Measurements from ENCODE around the gene FMNL2.
A peak's percentile ranks its signal among the peaks of the same experiment; 100 is the strongest.

FMNL2 gene

GRCh38 chr2:152623775-152624174 lies 288.8 kb downstream of the FMNL2 start:
- no peak for DNase-seq

- DNase-seq: no peak
Measured at GRCh38 chr2:152624805-152625204, 289.8 kb downstream of the FMNL2 start.

- DNase-seq: no peak
Measured at GRCh38 chr2:152626911-152627339, 292.0 kb downstream of the FMNL2 start.

- DNase-seq: peak; percentile 21 to 63
Measured at GRCh38 chr2:152627351-152627957, 292.5 kb downstream of the FMNL2 start.

- no peak for DNase-seq
Measured at GRCh38 chr2:152629202-152629601, 294.2 kb downstream of the FMNL2 start.

DNA sequence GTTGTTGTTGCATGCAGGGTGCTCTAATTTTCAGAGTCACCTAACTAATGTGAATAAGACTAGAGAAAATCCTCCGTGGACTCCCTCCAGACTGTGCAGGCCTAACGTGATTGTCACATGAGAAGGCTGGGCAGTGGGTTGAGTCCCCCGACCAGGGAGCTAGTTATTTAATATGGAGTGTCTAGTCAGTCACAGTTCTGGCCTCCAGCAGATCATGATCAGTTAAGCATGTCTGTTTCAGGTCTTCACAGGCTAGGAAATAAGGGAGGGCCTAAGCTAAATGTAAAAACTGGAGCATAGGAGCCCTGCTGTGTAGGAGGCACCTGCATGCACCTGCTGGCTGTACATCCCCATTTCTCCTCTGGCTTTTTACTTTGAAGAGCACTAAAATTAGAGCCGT lies 295.5 kb downstream of the FMNL2 start:
- no peak for DNase-seq

DNA sequence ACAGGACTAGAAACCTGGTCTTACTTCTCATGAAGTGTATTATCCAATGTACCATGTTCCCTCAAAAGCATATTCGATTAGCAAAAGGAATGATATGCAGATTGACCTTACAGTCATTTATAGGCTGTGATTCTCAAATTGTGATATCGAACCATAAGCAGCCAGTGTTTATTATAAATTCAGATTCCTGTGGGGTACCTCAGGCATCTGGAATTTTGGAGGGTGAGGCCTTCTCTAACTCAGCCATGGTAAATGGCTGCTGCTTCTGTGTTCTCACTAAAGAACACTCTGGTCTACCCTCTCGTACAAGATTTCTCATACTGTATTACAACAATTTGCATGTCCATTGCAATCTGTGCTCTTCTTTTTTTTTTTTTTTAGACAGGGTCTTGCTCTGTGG lies 297.8 kb downstream of the FMNL2 start:
- DNase-seq: no peak

DNA sequence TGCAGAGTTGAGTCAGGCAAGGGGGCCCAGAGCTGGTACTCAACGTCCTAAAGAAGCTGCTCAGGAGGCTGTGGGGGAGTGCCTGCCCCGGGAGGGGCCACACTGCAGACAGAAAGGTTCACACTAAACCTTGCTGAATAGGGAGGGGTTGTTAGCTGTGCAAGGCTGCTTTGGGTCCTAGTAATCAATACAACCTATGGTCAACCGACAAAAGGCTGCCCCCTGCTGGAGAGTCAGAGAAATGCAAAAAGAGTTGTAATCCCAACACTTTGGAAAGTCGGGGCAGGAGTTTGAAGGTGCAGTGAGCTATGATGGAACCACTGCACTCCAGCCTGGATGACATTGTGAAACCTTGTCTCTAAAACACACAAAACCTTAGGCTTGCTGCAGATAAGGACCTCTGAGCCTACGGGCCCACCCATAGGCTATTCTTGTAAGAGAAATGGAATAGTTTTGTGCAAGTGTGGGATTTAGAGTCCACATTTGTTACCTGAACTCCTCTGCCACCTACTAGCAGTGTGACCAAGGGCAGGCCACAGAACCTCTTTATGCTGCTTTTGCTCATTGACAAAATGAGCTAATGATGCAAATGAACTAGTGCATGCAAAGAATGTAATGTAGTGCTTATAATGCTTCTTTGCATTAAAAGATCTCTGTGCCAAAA lies 300.8 kb downstream of the FMNL2 start:
- DNase-seq: peak; percentile 34 to 72

DNA sequence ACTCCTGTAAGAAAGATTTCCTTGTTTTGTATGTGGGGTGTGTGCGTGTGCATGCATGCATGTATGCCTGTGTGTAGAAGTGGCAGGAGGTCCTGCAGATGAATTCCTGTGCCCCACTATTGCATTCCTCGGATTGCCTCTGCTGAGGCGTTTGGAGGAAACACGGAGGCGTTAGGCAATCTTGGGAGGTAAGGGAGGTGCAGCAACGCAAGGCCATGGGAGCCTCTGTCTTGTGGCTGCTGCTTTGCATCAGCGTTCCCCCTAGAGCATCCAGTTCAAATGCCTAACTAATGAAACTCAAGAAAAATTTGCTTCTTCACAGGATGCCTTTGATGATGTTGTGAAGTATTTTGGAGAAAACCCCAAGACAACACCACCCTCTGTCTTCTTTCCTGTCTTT lies 302.3 kb downstream of the FMNL2 start:
- no peak for DNase-seq

GRCh38 chr2:152638056-152638455 lies 303.1 kb downstream of the FMNL2 start:
- DNase-seq: no peak

DNA sequence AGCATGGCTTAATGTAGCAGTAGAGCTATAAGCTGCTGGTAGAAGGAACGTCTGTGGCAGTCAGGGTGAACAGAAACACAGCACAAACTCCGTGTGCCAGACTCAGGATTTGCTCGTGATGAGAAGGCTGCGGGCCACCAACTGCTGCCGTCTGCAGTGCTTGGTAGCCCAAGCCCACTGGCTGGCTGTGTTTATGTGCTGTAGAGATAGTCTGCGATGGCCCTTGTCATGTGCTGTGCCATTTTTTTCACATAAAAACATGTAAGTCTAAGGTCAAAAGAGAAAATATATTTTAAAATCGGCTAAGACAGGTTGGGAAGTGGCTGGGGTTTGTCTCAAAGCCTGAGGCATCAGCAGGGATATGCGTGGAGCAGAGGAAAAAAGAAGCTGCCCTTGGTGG lies 303.6 kb downstream of the FMNL2 start:
- DNase-seq: no peak

DNA sequence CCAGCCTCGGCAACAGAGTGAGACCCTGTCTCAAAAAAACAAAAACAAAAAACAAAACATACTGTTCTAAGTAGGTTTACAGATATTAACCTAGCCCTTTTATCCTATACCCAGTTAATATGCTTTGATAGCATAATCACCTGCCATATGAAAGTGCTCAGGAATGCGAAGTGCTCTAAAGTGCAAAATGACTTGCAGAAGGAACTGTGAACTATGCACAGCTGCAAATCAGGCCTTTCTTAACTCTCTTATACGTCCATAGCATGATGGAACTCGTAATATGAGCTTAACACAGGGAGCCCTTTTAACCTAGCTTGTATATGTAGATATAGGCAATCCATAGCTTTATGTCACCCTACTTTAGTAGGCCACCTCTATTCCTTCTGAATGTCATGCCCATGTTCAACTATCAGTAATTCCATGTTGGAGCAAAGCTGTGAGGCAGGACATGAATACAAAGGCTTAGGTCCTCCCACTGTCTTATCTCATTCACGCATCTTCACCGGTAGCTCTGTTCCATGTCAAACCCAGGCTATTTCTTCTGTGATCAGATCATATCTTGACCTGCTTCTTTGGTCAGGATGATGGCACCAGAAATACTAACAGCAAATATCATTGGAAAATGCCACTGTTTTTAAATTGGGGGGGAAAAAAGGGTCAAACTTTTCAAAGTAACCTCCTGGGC lies 309.4 kb downstream of the FMNL2 start:
- no peak for DNase-seq

DNA sequence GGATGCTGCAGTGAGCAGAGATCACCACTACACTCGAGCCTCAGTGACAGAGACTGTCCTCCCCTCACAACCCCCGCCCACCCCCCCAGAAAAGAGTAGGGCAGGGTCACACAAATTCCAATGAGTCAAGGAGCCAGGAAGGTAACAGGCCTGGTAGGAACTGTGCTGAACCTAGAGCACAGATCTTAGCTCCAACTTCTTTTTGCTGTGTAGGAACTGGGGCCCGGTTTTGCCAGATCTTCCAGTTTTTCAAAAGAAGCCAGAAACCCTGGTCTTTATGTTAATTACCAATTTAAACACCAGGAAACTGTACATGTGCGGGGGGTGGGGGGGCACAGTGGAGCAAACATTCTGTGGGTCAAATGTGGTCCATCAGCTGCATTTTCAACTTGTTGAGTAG lies 311.3 kb downstream of the FMNL2 start:
- no peak for DNase-seq

- DNase-seq: no peak
Measured at GRCh38 chr2:152646775-152647174, 311.8 kb downstream of the FMNL2 start.

DNA sequence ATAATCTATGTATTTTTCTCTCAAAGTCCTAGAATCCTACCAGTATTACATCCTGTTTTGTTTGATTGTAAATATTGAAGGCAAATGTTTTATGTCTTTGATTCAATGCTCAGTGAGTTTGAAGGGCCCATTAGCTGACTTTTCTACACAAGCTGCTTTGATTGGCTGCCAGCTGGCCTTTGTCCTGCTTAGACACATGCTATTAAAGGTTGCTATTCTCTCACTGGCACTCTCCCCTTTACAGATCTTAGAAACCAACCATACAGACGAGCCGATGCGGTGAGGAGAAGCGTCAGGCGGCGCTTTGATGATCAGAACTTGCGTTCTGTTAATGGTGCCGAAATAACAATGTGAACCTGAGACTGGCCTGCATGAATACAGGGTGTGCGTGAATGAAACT lies 312.6 kb downstream of the FMNL2 start:
- no peak for DNase-seq

DNA sequence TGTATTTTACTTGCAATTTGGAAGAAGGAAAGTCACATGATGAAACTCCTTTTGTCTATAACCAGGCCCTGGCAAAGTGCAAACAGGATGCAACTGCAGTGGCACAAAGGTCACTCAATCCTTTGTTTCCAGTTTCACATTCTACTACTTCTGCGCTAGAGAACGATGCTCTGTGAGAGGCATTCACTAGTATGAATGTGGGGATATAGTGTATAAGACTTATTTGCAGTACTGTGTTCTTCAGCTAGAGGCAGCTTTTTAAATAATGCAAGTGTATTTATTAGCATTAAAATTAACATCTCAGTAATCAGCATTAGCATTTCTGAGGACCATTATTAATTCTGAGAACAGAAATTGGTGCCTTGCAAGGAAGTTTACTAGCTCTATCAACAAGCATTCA lies 313.4 kb downstream of the FMNL2 start:
- DNase-seq: no peak

DNA sequence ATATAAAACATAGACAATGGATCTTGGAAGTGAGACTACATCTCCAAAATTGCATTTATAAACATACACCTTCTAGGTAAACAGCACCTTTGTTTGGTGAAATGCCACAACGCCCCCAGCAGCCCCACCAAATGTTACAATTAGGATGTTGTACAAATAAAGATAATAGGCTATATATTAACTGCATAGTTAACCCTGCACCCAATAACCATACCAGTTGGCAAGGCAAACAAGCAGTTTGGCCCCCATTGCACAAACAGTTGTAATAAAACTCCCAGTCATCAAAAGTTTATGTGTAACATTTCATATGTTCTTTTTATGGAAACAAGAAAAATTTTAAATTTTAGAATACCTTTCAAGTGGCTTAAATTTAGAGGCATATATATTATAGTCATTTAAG lies 315.0 kb downstream of the FMNL2 start:
- DNase-seq: no peak

DNA sequence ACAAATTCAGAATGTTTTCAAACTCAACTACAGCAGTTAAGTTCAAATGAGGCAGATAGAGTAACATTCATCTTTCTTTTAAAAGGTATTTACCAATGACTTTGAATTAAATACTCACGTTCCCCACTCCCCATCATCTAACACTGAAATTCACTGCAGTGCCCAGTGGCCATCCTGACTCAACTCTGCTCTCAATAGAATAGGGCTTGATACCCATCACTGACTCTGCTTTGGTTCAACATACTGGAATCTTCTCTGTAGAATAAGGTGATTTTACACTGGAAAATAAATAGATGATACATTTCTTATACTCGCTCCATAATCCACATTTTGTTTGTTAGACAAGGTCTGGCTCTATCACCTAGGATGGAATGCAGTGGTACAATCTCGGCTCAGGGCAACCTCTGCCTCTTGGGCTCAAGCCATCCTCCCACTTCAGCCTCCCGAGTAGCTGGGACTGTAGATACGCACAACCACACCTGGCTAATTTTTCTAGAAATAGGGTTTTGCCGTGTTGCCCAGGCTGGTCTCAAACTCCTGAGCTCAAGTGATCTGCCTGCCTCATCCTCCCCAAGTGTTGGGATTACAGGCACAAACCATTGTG lies 315.9 kb downstream of the FMNL2 start:
- no peak for DNase-seq

DNA sequence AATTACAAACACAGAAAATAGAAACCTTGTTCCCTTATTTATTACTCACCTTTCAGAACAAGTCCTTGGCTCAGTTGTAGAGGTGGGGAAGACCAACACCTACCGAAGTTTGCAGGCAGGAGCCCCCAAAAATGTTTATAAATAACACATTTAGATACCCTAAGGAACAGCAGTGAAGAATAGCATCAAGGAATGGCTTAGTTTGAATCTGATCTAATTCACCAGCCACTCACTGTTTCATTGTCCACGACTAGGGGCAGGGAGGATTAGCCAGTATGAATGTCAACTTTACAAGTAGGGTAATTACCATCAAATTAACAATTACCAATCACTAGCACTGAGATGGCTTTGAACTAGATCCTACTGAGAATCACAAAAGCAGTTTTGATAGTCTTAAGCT lies 316.9 kb downstream of the FMNL2 start:
- DNase-seq: no peak

- DNase-seq: no peak
Measured at GRCh38 chr2:152655880-152656279, 320.9 kb downstream of the FMNL2 start.

DNA sequence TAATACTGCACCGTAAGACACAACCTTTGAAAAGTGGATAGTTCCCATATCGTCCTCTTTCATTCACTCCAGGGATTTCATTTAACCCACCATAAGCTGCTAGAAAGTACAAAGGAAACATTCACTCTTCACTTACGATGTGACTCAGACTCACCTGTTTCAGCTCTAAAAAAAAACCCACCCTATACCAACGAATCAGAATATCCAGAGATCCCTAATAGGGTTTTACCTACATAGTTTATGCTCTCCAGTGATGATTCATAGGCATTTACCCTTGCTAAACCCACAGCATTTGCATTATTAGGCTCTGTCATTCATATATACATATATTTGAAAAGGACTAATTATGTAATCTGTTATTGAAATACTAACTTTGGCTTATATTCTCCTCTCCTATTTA lies 322.1 kb downstream of the FMNL2 start:
- no peak for DNase-seq

GRCh38 chr2:152658221-152658620 lies 323.2 kb downstream of the FMNL2 start:
- DNase-seq: no peak

DNA sequence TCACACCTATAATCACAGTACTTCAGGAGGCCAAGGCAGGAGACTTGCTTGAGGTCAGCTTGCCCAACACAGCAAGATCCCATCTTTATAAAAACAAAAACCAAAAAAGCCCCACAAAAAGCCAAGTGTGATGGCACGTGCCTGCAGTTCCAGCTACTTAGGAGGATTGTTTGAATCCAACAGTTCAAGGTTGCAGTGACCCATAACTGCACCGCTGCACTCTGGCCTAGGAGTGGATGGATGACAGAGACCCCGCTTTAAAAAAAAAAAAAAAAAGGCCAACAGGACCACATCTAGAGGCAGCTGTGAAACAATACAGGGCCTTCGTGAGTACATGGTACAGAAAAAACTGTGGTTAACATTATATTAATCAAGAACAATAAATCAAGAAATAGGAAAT lies 326.1 kb downstream of the FMNL2 start:
- DNase-seq: no peak

DNA sequence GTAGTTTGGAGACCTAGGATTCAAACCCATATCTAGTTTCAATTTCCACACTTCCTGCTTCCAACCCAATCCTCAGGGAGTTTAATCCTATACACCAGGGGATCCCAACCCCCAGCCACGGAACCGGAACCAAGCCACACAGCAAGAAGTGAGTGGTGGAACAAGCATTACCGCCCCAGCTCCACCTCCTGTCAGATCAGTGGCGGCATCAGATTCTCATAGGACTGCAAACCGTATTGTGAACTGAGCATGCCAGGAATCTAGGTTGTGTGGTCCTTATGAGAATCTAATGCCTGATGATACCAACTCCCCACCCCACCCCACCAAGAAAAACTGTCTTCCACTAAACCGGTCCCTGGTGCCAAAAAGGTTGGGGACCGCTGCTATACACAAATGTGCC lies 329.8 kb downstream of the FMNL2 start:
- DNase-seq: no peak

Measured in inflammatory macrophage treated with lipopolysaccharide for 1 hour (primary cell).